ENCODE data around the gene TUBB1.

TUBB1 gene

DNA sequence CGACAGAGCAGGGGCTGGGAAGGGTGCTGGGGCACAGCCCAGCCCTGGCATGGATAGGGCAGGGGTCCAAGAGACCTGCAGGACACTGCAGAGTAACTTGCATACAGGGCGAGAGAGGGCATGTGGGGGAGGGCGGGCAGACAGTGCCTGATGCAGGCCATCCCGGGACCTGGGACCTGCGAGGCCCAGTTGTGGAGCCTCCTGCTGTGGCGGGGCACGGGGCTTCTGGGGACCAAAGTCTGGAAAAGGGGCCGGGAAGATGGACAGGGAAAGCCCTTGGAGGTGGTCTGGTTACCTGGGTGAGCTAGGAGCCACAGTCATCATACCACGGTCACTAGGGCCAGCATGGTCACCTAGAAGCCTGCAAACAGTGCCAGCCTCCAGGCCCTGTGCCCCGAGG is 412 bp upstream of the TUBB1 start:
- H4K20me1 ChIP-seq (ENCODE audit: insufficient read depth, low read length, poor library complexity, severe bottlenecking), result no peaks in the 10 kb centered on the region
- no peak overlapping the region for H3K4me3 ChIP-seq (ENCODE audit: low read length, poor library complexity, severe bottlenecking)
- H3F3A ChIP-seq (ENCODE audit: low read depth), result no peaks in the 10 kb centered on the region
- peaks cover 3% of the 10 kb centered on the region; the same call in 1 of the 2 replicates for H3K36me3 ChIP-seq (ENCODE audit: insufficient read depth, low read length)
- no peak overlapping the region for H2AFZ ChIP-seq (ENCODE audit: low read length)
- H3K4me1 ChIP-seq (ENCODE audit: insufficient read depth, low read length, poor library complexity, severe bottlenecking), result peaks cover 7% of the 10 kb centered on the region
- no peaks in the 10 kb centered on the region for H3K27me3 ChIP-seq (ENCODE audit: insufficient read depth, low read length, poor library complexity, severe bottlenecking)
- no peak overlapping the region for H3K4me2 ChIP-seq (ENCODE audit: low read depth, low read length, poor library complexity, severe bottlenecking)
- no peak overlapping the region for H3K9ac ChIP-seq (ENCODE audit: low read depth, low read length, poor library complexity, severe bottlenecking)
- H3K9me2 ChIP-seq (replicated peaks; ENCODE audit: low read depth, low read length), result no peaks in the 10 kb centered on the region
- TF ChIP-seq EZH2phosphoT487 (IDR thresholded peaks at IDR 0.05; ENCODE audit: borderline replicate concordance), result no peak
- TF ChIP-seq, protein P1, sequence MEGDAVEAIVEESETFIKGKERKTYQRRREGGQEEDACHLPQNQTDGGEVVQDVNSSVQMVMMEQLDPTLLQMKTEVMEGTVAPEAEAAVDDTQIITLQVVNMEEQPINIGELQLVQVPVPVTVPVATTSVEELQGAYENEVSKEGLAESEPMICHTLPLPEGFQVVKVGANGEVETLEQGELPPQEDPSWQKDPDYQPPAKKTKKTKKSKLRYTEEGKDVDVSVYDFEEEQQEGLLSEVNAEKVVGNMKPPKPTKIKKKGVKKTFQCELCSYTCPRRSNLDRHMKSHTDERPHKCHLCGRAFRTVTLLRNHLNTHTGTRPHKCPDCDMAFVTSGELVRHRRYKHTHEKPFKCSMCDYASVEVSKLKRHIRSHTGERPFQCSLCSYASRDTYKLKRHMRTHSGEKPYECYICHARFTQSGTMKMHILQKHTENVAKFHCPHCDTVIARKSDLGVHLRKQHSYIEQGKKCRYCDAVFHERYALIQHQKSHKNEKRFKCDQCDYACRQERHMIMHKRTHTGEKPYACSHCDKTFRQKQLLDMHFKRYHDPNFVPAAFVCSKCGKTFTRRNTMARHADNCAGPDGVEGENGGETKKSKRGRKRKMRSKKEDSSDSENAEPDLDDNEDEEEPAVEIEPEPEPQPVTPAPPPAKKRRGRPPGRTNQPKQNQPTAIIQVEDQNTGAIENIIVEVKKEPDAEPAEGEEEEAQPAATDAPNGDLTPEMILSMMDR (conservative IDR thresholded peaks at IDR 0.05; ENCODE audit: low read length), result no peak
- H3K79me2 ChIP-seq (ENCODE audit: insufficient read depth, low read length), result no peaks in the 10 kb centered on the region
- no peaks in the 10 kb centered on the region for H3K9me3 ChIP-seq (ENCODE audit: insufficient read depth, low read depth, low read length)

DNA sequence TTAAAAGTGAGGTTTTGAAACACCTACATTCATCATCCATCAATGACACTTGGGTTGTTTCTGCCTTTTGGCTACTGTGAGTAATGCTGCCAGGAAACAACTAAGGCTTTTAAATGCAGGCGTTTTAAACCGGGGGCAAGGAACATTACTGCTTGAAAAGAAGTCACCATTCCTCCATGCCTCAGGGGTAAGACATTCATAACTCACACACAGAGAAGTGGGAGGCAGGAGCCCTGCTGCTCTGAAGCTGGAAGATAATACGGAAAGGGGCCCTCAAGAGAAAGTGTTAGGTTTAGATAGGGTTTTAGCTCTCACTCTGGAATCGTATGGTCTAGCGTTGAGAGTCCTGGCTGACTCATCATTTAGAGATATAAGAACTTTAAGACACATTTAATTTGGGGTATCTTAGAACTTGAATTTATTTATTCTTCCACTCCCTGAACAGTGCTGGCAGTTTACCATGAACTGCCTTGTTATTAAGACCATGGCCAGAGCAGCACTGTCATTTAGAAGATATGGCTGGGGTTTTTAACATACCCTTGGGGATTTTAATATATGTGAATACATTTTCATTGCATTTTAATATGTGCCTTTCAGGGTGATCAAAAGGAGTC is 1.8 kb downstream of the TUBB1 start:
- H2AFZ ChIP-seq (ENCODE audit: low read length), result no peak overlapping the region
- H3K27me3 ChIP-seq (ENCODE audit: insufficient read depth, low read length, poor library complexity, severe bottlenecking), result no peaks in the 10 kb centered on the region
- H3K4me1 ChIP-seq (ENCODE audit: insufficient read depth, low read length, poor library complexity, severe bottlenecking), result peaks cover 6% of the 10 kb centered on the region
- H3F3A ChIP-seq (ENCODE audit: low read depth), result no peaks in the 10 kb centered on the region
- no peak overlapping the region for H3K4me2 ChIP-seq (ENCODE audit: low read depth, low read length, poor library complexity, severe bottlenecking)
- no peaks in the 10 kb centered on the region for H4K20me1 ChIP-seq (ENCODE audit: insufficient read depth, low read length, poor library complexity, severe bottlenecking)
- H3K36me3 ChIP-seq (ENCODE audit: insufficient read depth, low read length), result peaks cover 13% of the 10 kb centered on the region; the same call in 1 of the 2 replicates
- no peak overlapping the region for H3K4me3 ChIP-seq (ENCODE audit: low read length, poor library complexity, severe bottlenecking)
- H3K9me2 ChIP-seq (replicated peaks; ENCODE audit: low read depth, low read length), result no peaks in the 10 kb centered on the region
- TF ChIP-seq, protein P1 (conservative IDR thresholded peaks at IDR 0.05; ENCODE audit: low read length), result no peak
- no peak for TF ChIP-seq EZH2phosphoT487 (IDR thresholded peaks at IDR 0.05; ENCODE audit: borderline replicate concordance)
- no peak overlapping the region for H3K9ac ChIP-seq (ENCODE audit: low read depth, low read length, poor library complexity, severe bottlenecking)
- H3K79me2 ChIP-seq (ENCODE audit: insufficient read depth, low read length), result peaks cover 5% of the 10 kb centered on the region; the same call in 1 of the 2 replicates
- H3K9me3 ChIP-seq (ENCODE audit: insufficient read depth, low read depth, low read length), result no peaks in the 10 kb centered on the region

DNA sequence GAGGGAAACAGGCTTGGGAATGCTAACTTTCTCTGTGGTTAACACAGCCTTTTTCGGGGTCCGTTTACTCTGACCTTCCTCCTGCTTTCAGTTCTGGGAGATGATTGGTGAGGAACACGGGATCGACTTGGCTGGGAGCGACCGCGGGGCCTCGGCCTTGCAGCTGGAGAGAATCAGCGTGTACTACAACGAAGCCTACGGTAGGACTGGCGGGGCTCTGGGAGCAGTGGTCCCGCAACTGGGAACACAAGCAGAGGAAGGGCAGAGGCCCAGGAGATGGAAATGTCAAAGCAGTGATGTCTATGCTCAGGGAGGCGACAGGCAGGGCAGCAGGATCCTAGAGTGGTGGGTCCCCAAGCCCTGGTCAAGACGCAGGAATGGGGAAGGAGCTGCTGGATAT is 3.5 kb downstream of the TUBB1 start:
- H3F3A ChIP-seq (ENCODE audit: low read depth), result no peaks in the 10 kb centered on the region
- no peaks in the 10 kb centered on the region for H3K9me2 ChIP-seq (replicated peaks; ENCODE audit: low read depth, low read length)
- H3K27me3 ChIP-seq (ENCODE audit: insufficient read depth, low read length, poor library complexity, severe bottlenecking), result no peaks in the 10 kb centered on the region
- no peak overlapping the region for H3K4me3 ChIP-seq (ENCODE audit: low read length, poor library complexity, severe bottlenecking)
- H3K9ac ChIP-seq (ENCODE audit: low read depth, low read length, poor library complexity, severe bottlenecking), result no peak overlapping the region
- no peak for TF ChIP-seq EZH2phosphoT487 (IDR thresholded peaks at IDR 0.05; ENCODE audit: borderline replicate concordance)
- TF ChIP-seq, protein P1 (conservative IDR thresholded peaks at IDR 0.05; ENCODE audit: low read length), result no peak
- H3K9me3 ChIP-seq (ENCODE audit: insufficient read depth, low read depth, low read length), result no peaks in the 10 kb centered on the region
- H4K20me1 ChIP-seq (ENCODE audit: insufficient read depth, low read length, poor library complexity, severe bottlenecking), result peaks cover 3% of the 10 kb centered on the region
- peaks cover 19% of the 10 kb centered on the region for H3K79me2 ChIP-seq (ENCODE audit: insufficient read depth, low read length)
- H3K36me3 ChIP-seq (ENCODE audit: insufficient read depth, low read length), result peaks cover 25% of the 10 kb centered on the region
- no peak overlapping the region for H2AFZ ChIP-seq (ENCODE audit: low read length)
- H3K4me1 ChIP-seq (ENCODE audit: insufficient read depth, low read length, poor library complexity, severe bottlenecking), result peaks cover 3% of the 10 kb centered on the region
- H3K4me2 ChIP-seq (ENCODE audit: low read depth, low read length, poor library complexity, severe bottlenecking), result no peak overlapping the region

Data from Loucy (cell line).